Measurements from ENCODE around the gene CITED4. TPM values are rescaled to one million over a fixed set of nuclear protein-coding genes. Genes with fewer than 3 reads are reported as not detected.

CITED4 gene
- total and polyA plus RNA-seq, 9 of the 15 experiments (the other 6 are each of a cell fraction or from before 2014, with no cell fraction given) = 0.11 to 1.2 (median 0.17) TPM; not detected in 2

GRCh38 chr1:40840526-40841323 lies 21.4 kb downstream of the CITED4 start (continued):
- peak in 1 of 2 experiments; percentile 62; a peak in 1 of 4 replicates for TF ChIP-seq HDAC1 (IDR thresholded peaks at IDR 0.05)
- TF ChIP-seq POLR3A (IDR thresholded peaks at IDR 0.05; ENCODE audit: borderline replicate concordance, extremely low read depth, insufficient read depth, insufficient read length) = no peak
- TF ChIP-seq ZNF75A (CRISPR knock-in tag; IDR thresholded peaks at IDR 0.05) = no peak
- peak; percentile 89 for TF ChIP-seq TAL1 (IDR thresholded peaks at IDR 0.05)
- no peak for TF ChIP-seq SRSF7 (optimal IDR thresholded peaks at IDR 0.05; ENCODE audit: low read depth, low read length)
- 0 out of 2 replicates have a peak, but pooled peaks have one; percentile 24 for TF ChIP-seq ELF4 (CRISPR knock-in tag; IDR thresholded peaks at IDR 0.05)
- 0 out of 2 replicates have a peak, but pooled peaks have one; percentile 29 for TF ChIP-seq ZKSCAN8 (CRISPR knock-in tag; IDR thresholded peaks at IDR 0.05)
- no peak for TF ChIP-seq CHAMP1 (IDR thresholded peaks at IDR 0.05)
- TF ChIP-seq ZNF785 (CRISPR knock-in tag; IDR thresholded peaks at IDR 0.05) = no peak
- no peak for TF ChIP-seq PREB (CRISPR knock-in tag; IDR thresholded peaks at IDR 0.05)
- TF ChIP-seq KHSRP (IDR thresholded peaks at IDR 0.05) = no peak
- no peak for TF ChIP-seq ZNF561 (CRISPR knock-in tag; conservative IDR thresholded peaks at IDR 0.05)
- TF ChIP-seq ADNP (tag; IDR thresholded peaks at IDR 0.05) = no peak; the same call in 1 of the 2 replicates
- no peak for TF ChIP-seq ARID3B (CRISPR knock-in tag; IDR thresholded peaks at IDR 0.05; ENCODE audit: borderline replicate concordance)
- no peak for TF ChIP-seq KAT8 (IDR thresholded peaks at IDR 0.05; ENCODE audit: low read depth)
- TF ChIP-seq TCF7 (IDR thresholded peaks at IDR 0.05; ENCODE audit: borderline replicate concordance) = no peak
- TF ChIP-seq MXD1 (CRISPR knock-in tag; IDR thresholded peaks at IDR 0.05; ENCODE audit: borderline replicate concordance, poor library complexity, severe bottlenecking) = no peak
- TF ChIP-seq NKRF (IDR thresholded peaks at IDR 0.05; ENCODE audit: borderline replicate concordance) = no peak
- no peak for TF ChIP-seq JUNB (CRISPR knock-in tag; conservative IDR thresholded peaks at IDR 0.05)

Data from K562 (cell line).